Peyer's patch (tissue), 4 donors: ENCODE data around the gene SCN7A. TPM values are rescaled to one million over a fixed set of nuclear protein-coding genes. Genes with fewer than 3 reads are reported as not detected.

Source experiments
- DNase-seq, 3 donors: peaks; one replicate each; pipeline ENCODE4 v3.0.0-alpha.2; 2017 to 2019
- H3K27ac ChIP-seq, 4 donors: fragments of 200-600 bp; sonication (generic); one replicate each; pipeline ENCODE4 v1.5.1; 2016 to 2019
- H3K27me3 ChIP-seq, 2 donors: fragments of 200-600 bp; sonication (generic); one replicate each; pipeline ENCODE4 v1.5.1; 2019
- H3K36me3 ChIP-seq, 3 donors: fragments of 200-600 bp; sonication (generic); one replicate each; pipeline ENCODE4 v1.5.1; 2016 to 2019
- H3K4me1 ChIP-seq, 4 donors: fragments of 200-600 bp; sonication (generic); one replicate each; pipeline ENCODE4 v1.5.1; 2016 to 2019
- H3K4me3 ChIP-seq, 4 donors: fragments of 200-600 bp; sonication (generic); 1 replicate in 3 of 4; 2 replicates in 1 of 4; pipeline ENCODE4 v1.5.1; 2016 to 2019; ENCODE audit warnings: mild to moderate bottlenecking in 1 of 4
- H3K9me3 ChIP-seq, 4 donors: fragments of 200-600 bp; sonication (generic); one replicate each; pipeline ENCODE4 v1.5.1; 2016 to 2019; ENCODE audit warnings: mild to moderate bottlenecking in 1 of 4
- CTCF ChIP-seq, 6 experiments: fragments of 450-650 bp in 4 of 6; fragments of 200-600 bp in 2 of 6; sonication (generic) in 1 of 6; IDR thresholded peaks; one replicate each; pipeline ENCODE4 v1.5.1; 2017 to 2019; ENCODE audit warnings: antibody characterized with exemption in 6 of 6, mild to moderate bottlenecking in 3 of 6, moderate library complexity in 1 of 6
- POLR2A ChIP-seq, 2 donors: fragments of 450-650 bp; IDR thresholded peaks; one replicate each; pipeline ENCODE4 v1.5.1; 2017; ENCODE audit warnings: antibody characterized with exemption in 2 of 2, mild to moderate bottlenecking in 2 of 2, moderate library complexity in 2 of 2
- total RNA-seq, 4 donors: library from RNA; depleted of rRNA; stranded (reverse); fragments of >200 nt; gene quantifications; one replicate each; pipeline ENCODE4 v1.1.0, GENCODE V29; 2016

Gene SCN7A
- total RNA-seq, 4 donors from 2014 or later, result 2.8 to 5.0 (median 3.2) TPM

- Histone ChIP-seq H3K9me3 (no peaks in the 10 kb centered on the region), H3K27me3 (no peaks in the 10 kb centered on the region), H3K4me3 (no peak overlapping the region), H3K27ac (no peak overlapping the region), H3K4me1 (no peaks in the 10 kb centered on the region), H3K36me3 (no peaks in the 10 kb centered on the region)
- no peak for DNase-seq
- TF ChIP-seq CTCF (IDR thresholded peaks at IDR 0.05) (no peak), POLR2A (IDR thresholded peaks at IDR 0.05) (no peak)
Observed at GRCh38 chr2:166373539-166373938, 120.5 kb downstream of the SCN7A start.

DNA sequence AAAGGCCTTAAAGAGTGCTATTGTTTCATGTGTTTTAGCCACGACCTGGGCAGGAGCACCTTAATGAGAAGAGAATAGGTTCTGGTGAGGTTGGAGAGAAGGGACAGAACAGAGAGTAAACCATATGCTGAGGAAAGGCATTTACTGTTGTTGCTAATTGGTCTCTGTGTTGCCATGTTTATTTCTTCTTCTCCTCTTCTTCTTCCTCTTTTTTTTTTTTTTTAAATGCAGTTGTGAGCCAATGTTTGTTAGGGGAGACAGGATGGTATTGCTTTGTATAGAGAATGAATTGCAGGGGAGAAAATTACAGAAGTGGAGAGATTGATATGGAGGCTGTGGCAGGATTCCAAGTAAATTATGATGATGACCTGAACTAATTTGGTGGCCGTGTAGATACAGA lies 120.9 kb downstream of the SCN7A start:
- no peak overlapping the region for H3K4me3 ChIP-seq
- no peak overlapping the region for H3K27ac ChIP-seq
- TF ChIP-seq POLR2A (IDR thresholded peaks at IDR 0.05) (no peak), CTCF (IDR thresholded peaks at IDR 0.05) (no peak)
- no peaks in the 10 kb centered on the region for H3K27me3 ChIP-seq
- no peaks in the 10 kb centered on the region for H3K36me3 ChIP-seq
- H3K4me1 ChIP-seq, result no peaks in the 10 kb centered on the region
- no peak for DNase-seq
- H3K9me3 ChIP-seq, result no peaks in the 10 kb centered on the region

GRCh38 chr2:166372046-166372445 lies 122.0 kb downstream of the SCN7A start:
- no peaks in the 10 kb centered on the region for H3K9me3 ChIP-seq
- no peaks in the 10 kb centered on the region for H3K4me1 ChIP-seq
- no peak for TF ChIP-seq POLR2A (IDR thresholded peaks at IDR 0.05)
- TF ChIP-seq CTCF (IDR thresholded peaks at IDR 0.05), result no peak
- no peak overlapping the region for H3K4me3 ChIP-seq
- DNase-seq, result no peak
- no peaks in the 10 kb centered on the region for H3K36me3 ChIP-seq
- H3K27ac ChIP-seq, result no peak overlapping the region
- H3K27me3 ChIP-seq, result no peaks in the 10 kb centered on the region

GRCh38 chr2:166365803-166366420 lies 128.1 kb downstream of the SCN7A start:
- DNase-seq, result no peak
- Histone ChIP-seq H3K9me3 (no peaks in the 10 kb centered on the region), H3K36me3 (no peaks in the 10 kb centered on the region), H3K4me1 (no peaks in the 10 kb centered on the region), H3K27me3 (no peaks in the 10 kb centered on the region), H3K27ac (no peak overlapping the region), H3K4me3 (no peak overlapping the region)
- TF ChIP-seq CTCF (IDR thresholded peaks at IDR 0.05) (no peak), POLR2A (IDR thresholded peaks at IDR 0.05) (no peak)

GRCh38 chr2:166365239-166365638 lies 128.8 kb downstream of the SCN7A start:
- Histone ChIP-seq H3K36me3 (no peaks in the 10 kb centered on the region), H3K9me3 (no peaks in the 10 kb centered on the region), H3K4me3 (no peak overlapping the region), H3K4me1 (no peaks in the 10 kb centered on the region), H3K27me3 (no peaks in the 10 kb centered on the region), H3K27ac (no peak overlapping the region)
- TF ChIP-seq POLR2A (IDR thresholded peaks at IDR 0.05) (no peak), CTCF (IDR thresholded peaks at IDR 0.05) (no peak)
- no peak for DNase-seq
